GM10266 (cell line): ENCODE data around the gene KYNU.
"Not testable (repeated sequence)": the region's sequence is repeated elsewhere in the genome, so short reads cannot be mapped to it uniquely, and the experiment has no call there.

Experiments used
- DNase-seq: peaks from one replicate; pipeline ENCODE4 v3.0.0; 2012; ENCODE audit errors: extremely low spot score
- CTCF ChIP-seq: IDR thresholded peaks from 2 replicates; pipeline ENCODE4 v1.5.1; 2012; ENCODE audit warnings: mild to moderate bottlenecking, low read depth; ENCODE audit not compliant: control insufficient read depth, insufficient read depth; ENCODE audit errors: missing control alignments

KYNU gene

GRCh38 chr2:143058851-143059250 lies 181.4 kb downstream of the KYNU start:
- TF ChIP-seq CTCF: no peak
- no peak for DNase-seq

- no peak for DNase-seq
- no peak for TF ChIP-seq CTCF
These were observed 186.2 kb downstream of the KYNU start for GRCh38 chr2:143063612-143064200.

- TF ChIP-seq CTCF: no peak
- no peak for DNase-seq
These were observed 190.6 kb downstream of the KYNU start for GRCh38 chr2:143068094-143068493.

GRCh38 chr2:143068509-143068908 lies 191.0 kb downstream of the KYNU start:
- DNase-seq: no peak
- no peak for TF ChIP-seq CTCF

- no peak for DNase-seq
- no peak for TF ChIP-seq CTCF
These were observed 193.2 kb downstream of the KYNU start for GRCh38 chr2:143070704-143071103.

- no peak for TF ChIP-seq CTCF
- DNase-seq: no peak
These were observed 193.9 kb downstream of the KYNU start for GRCh38 chr2:143071185-143071876.

GRCh38 chr2:143074913-143075312 lies 197.4 kb downstream of the KYNU start:
- not testable (repeated sequence) for DNase-seq

- TF ChIP-seq CTCF: no peak
- no peak for DNase-seq
These were observed 198.2 kb downstream of the KYNU start for GRCh38 chr2:143075711-143076110.
